Endothelial cell of umbilical vein (primary cell): ENCODE measurements around the gene ADAM8. TPM values are rescaled to one million over a fixed set of nuclear protein-coding genes. Genes with fewer than 3 reads are reported as not detected.

Experiments used
- BruUV-seq: library from RNA; stranded (reverse); fragments of 400-500 nt; replicated peaks from 2 replicates; lab custom pipeline; 2021; lab: Mats Ljungman, UMichigan
- CTCF ChIA-PET: fragments of 300-600, 350-600 bp; sonication (Branson Sonifier 250); formaldehyde crosslinking; loops from one replicate; lab custom pipeline; 2021; ENCODE audit warnings: antibody characterized with exemption, inconsistent platforms; lab: Charles Lee
- POLR2A ChIA-PET: fragments of 300-600, 350-600 bp; sonication (Branson Sonifier 250); formaldehyde crosslinking; loops from one replicate; lab custom pipeline; 2021; ENCODE audit warnings: antibody characterized with exemption, inconsistent platforms; lab: Charles Lee
- DNase-seq: peaks from one replicate; pipeline ENCODE4 v3.0.0-alpha.2; 2011; ENCODE audit warnings: low read depth, low spot score
- FAIRE-seq: peaks from 2 replicates; lab custom pipeline; 2011; peaks lifted over from hg19 to GRCh38; lab: Jason Lieb, UNC
- H2AFZ ChIP-seq: 2 replicates; pipeline ENCODE4 v1.6.0; 2012; ENCODE audit warnings: low read depth, low read length, control low read depth, inconsistent platforms
- H3K27ac ChIP-seq: 2 replicates; pipeline ENCODE4 v1.5.1; 2011; ENCODE audit warnings: low read depth, mild to moderate bottlenecking, control low read depth, low read length, moderate library complexity; ENCODE audit not compliant: insufficient read depth
- H3K27me3 ChIP-seq, 2 experiments: 2 replicates each; pipeline versions ENCODE4 v1.6.0 to v1.6.1; 2011; ENCODE audit warnings: low read length in 2 of 2, mixed read lengths in 1 of 2; ENCODE audit not compliant: control insufficient read depth in 2 of 2, insufficient read depth in 2 of 2
- H3K36me3 ChIP-seq, 2 experiments: 2 replicates in 1 of 2; 3 replicates in 1 of 2; pipeline ENCODE4 v1.5.1; 2011; ENCODE audit warnings: low read length in 2 of 2, mild to moderate bottlenecking in 1 of 2, moderate library complexity in 1 of 2; ENCODE audit not compliant: control insufficient read depth in 2 of 2, insufficient read depth in 2 of 2; ENCODE audit errors: extremely low read depth in 1 of 2
- H3K4me1 ChIP-seq: 3 replicates; pipeline ENCODE4 v1.5.1; 2011; ENCODE audit warnings: mild to moderate bottlenecking, low read length; ENCODE audit not compliant: control insufficient read depth, insufficient read depth; ENCODE audit errors: extremely low read depth
- H3K4me2 ChIP-seq: 2 replicates; pipeline ENCODE4 v1.6.1; 2011; ENCODE audit warnings: low read length, control low read depth, mixed read lengths; ENCODE audit not compliant: insufficient read depth
- H3K4me3 ChIP-seq, 3 experiments: fragments of 200-600 bp in 1 of 3; sonication (generic), shearing (Covaris generic) in 1 of 3; replicated peaks in 1 of 3; 2 replicates each; pipeline ENCODE4 v1.5.1; 2011 to 2016; ENCODE audit warnings: control low read depth in 3 of 3, low read length in 3 of 3, mild to moderate bottlenecking in 2 of 3, inconsistent platforms in 1 of 3, low read depth in 1 of 3, moderate library complexity in 1 of 3; ENCODE audit not compliant: insufficient read depth in 1 of 3
- H3K79me2 ChIP-seq: 2 replicates; pipeline ENCODE4 v1.6.0; 2012; ENCODE audit warnings: low read length, inconsistent platforms; ENCODE audit not compliant: control insufficient read depth, insufficient read depth
- H3K9ac ChIP-seq: replicated peaks from 2 replicates; pipeline ENCODE3; 2011; ENCODE audit warnings: low read length, control low read depth; ENCODE audit not compliant: insufficient read depth; ENCODE audit errors: extremely low read depth
- H3K9me1 ChIP-seq: replicated peaks from 3 replicates; pipeline ENCODE4 v1.6.0; 2011; ENCODE audit warnings: mild to moderate bottlenecking, low read length; ENCODE audit not compliant: control insufficient read depth, insufficient read depth; ENCODE audit errors: extremely low read depth
- H3K9me3 ChIP-seq: replicated peaks from 2 replicates; pipeline ENCODE4 v1.5.1; 2012; ENCODE audit warnings: low read length, inconsistent platforms; ENCODE audit not compliant: control insufficient read depth, insufficient read depth
- H4K20me1 ChIP-seq: replicated peaks from 2 replicates; pipeline ENCODE3; 2011; ENCODE audit warnings: mild to moderate bottlenecking, low read length; ENCODE audit not compliant: control insufficient read depth, insufficient read depth; ENCODE audit errors: extremely low read depth
- CTCF ChIP-seq, 2 donors: IDR thresholded peaks; 1 replicate in 1 of 2; 2 replicates in 1 of 2; pipeline ENCODE4 v1.5.1; 2011; ENCODE audit warnings: low read length in 2 of 2, mild to moderate bottlenecking in 2 of 2, moderate library complexity in 2 of 2, control low read depth in 1 of 2, inconsistent platforms in 1 of 2, low read depth in 1 of 2; ENCODE audit not compliant: insufficient read depth in 1 of 2; ENCODE audit errors: extremely low read depth in 1 of 2
- EZH2 ChIP-seq: IDR thresholded peaks from 2 replicates; pipeline ENCODE4 v1.6.1; 2012; ENCODE audit warnings: borderline replicate concordance, low read depth, mild to moderate bottlenecking, moderate library complexity, low read length, inconsistent platforms; ENCODE audit not compliant: severe bottlenecking
- FOS ChIP-seq: IDR thresholded peaks from 2 replicates; pipeline ENCODE4 v1.6.1; 2011; ENCODE audit warnings: mild to moderate bottlenecking, low read length, moderate library complexity, borderline replicate concordance; ENCODE audit not compliant: insufficient read depth
- GATA2 ChIP-seq: IDR thresholded peaks from 2 replicates; pipeline ENCODE4 v1.7.0; 2011; ENCODE audit warnings: low read depth, mild to moderate bottlenecking, moderate library complexity, mixed read lengths, low read length; ENCODE audit not compliant: insufficient read length, insufficient read depth
- JUN ChIP-seq: IDR thresholded peaks from 2 replicates; pipeline ENCODE4 v1.6.1; 2011; ENCODE audit warnings: borderline replicate concordance, low read depth; ENCODE audit not compliant: insufficient read length, insufficient read depth
- MAX ChIP-seq: IDR thresholded peaks from 2 replicates; pipeline ENCODE4 v1.6.1; 2011; ENCODE audit not compliant: insufficient read depth, insufficient read length
- MYC ChIP-seq: IDR thresholded peaks from one replicate; pipeline ENCODE4 v1.6.1; 2011; ENCODE audit warnings: mild to moderate bottlenecking, low read depth, low read length
- POLR2AphosphoS5 ChIP-seq: IDR thresholded peaks from 2 replicates; pipeline ENCODE4 v1.6.1; 2012; ENCODE audit warnings: low read depth, mild to moderate bottlenecking, control low read depth, low read length, moderate library complexity; ENCODE audit not compliant: insufficient read depth
- dilution Hi-C: fragments of 300-500 bp; cut with MboI; formaldehyde crosslinking; loops from one replicate; pipeline ENCODE4 v1.15.0; 2019; ENCODE audit warnings: low sequenced_read_pairs; ENCODE audit not compliant: extremely low pct_ligation_motif_present
- intact Hi-C: fragments of 100-400 bp; cut with micrococcal nuclease; formaldehyde crosslinking; loops from one replicate; pipeline ENCODE4 v1.10.0; 2022
- polyA plus RNA-seq, 4 experiments: library from polyadenylated mRNA; depleted of rRNA in 3 of 4; stranded (reverse) in 3 of 4; unstranded in 1 of 4; fragments of >200 nt; gene quantifications; 2 replicates each; pipeline versions ENCODE4 v1.2.1 to v1.2.3, GENCODE V29; 2011 to 2012; ENCODE audit warnings: missing spikeins in 1 of 4
- total RNA-seq: library from RNA; stranded (reverse); gene quantifications from 2 replicates; pipeline ENCODE4 v1.2.3, GENCODE V29; 2021

Gene ADAM8
- total and polyA plus RNA-seq, 2 donors (not counting 3 experiments of a cell fraction or from before 2014, with no cell fraction given): 0.51 to 0.55 TPM

- ChIA-PET CTCF (interaction anchor here (1.3 kb wide), 1 partner anchor 10 kb away, joined by 4 read pairs; no protein-coding TSS in a partner anchor), POLR2A (no interaction called here)
- BruUV-seq: no TSS peak
- DNase-seq (no peak), FAIRE-seq (no peak)
- H4K20me1 ChIP-seq: no peaks in the 10 kb centered on the region
- H3K9me1 ChIP-seq: no peaks in the 10 kb centered on the region
- H3K9me3 ChIP-seq: no peaks in the 10 kb centered on the region
- no peaks in the 10 kb centered on the region for H3K36me3 ChIP-seq
- H3K27me3 ChIP-seq: no peaks in the 10 kb centered on the region
- dilution Hi-C loops (no loop called here), intact Hi-C loops (no loop called here)
- H3K4me1 ChIP-seq: no peaks in the 10 kb centered on the region
- TF ChIP-seq JUN: no peak
- TF ChIP-seq GATA2: no peak
- TF ChIP-seq POLR2AphosphoS5: no peak
- no peak for TF ChIP-seq CTCF (IDR thresholded peaks at IDR 0.05; ENCODE audit: extremely low read depth in 1 of 2, insufficient read depth in 1 of 2, low read depth in 1 of 2, low read length in 2 of 2)
- no peak for TF ChIP-seq MYC
- no peak for TF ChIP-seq MAX
- no peak for TF ChIP-seq FOS
- no peak for TF ChIP-seq EZH2
- no peak overlapping the region for H3K4me2 ChIP-seq
- no peak overlapping the region for H3K4me3 ChIP-seq
- H3K79me2 ChIP-seq: no peaks in the 10 kb centered on the region
- H3K9ac ChIP-seq: no peak overlapping the region
- no peak overlapping the region for H3K27ac ChIP-seq
- H2AFZ ChIP-seq: no peak overlapping the region
Observed at GRCh38 chr10:133247681-133248333, 28.9 kb downstream of the ADAM8 start.
